Caco-2 (cell line): ENCODE data around the gene ATOH1. TPM values are rescaled to one million over a fixed set of nuclear protein-coding genes. Genes with fewer than 3 reads are reported as not detected.

Experiments used
- BruUV-seq: library from RNA; stranded (reverse); fragments of 400-500 nt; replicated peaks from 2 replicates; lab custom pipeline; 2021; lab: Mats Ljungman, UMichigan
- CTCF ChIA-PET: fragments of 300-600 bp; sonication (Branson Sonifier 250); formaldehyde crosslinking; loops from one replicate; lab custom pipeline; 2022; ENCODE audit warnings: antibody characterized with exemption; lab: Charles Lee
- POLR2A ChIA-PET: fragments of 300-600 bp; sonication (Branson Sonifier 250); formaldehyde crosslinking; loops from one replicate; lab custom pipeline; 2022; ENCODE audit warnings: antibody characterized with exemption; lab: Charles Lee
- DNase-seq, 2 experiments: peaks; one replicate each; pipeline versions ENCODE4 v3.0.0 to v3.0.0-alpha.2; 2020 to 2022
- H3K27me3 ChIP-seq: replicated peaks from 2 replicates; pipeline ENCODE4 v1.6.0; 2011; ENCODE audit warnings: low read length; ENCODE audit not compliant: control insufficient read depth, insufficient read depth
- H3K36me3 ChIP-seq: 2 replicates; pipeline ENCODE4 v1.5.1; 2011; ENCODE audit warnings: low read length; ENCODE audit not compliant: control insufficient read depth, insufficient read depth
- H3K4me1 ChIP-seq: fragments of 250-450 bp; sonication (Bioruptor Pico); 2 replicates; pipeline ENCODE4 v1.5.1; 2020; ENCODE audit warnings: mild to moderate bottlenecking
- H3K4me3 ChIP-seq: 2 replicates; pipeline ENCODE4 v1.5.1; 2011; ENCODE audit warnings: low read depth, mild to moderate bottlenecking, control low read depth, low read length
- H3K9me3 ChIP-seq: fragments of 250-450 bp; sonication (Bioruptor Pico); 2 replicates; pipeline ENCODE4 v1.5.1; 2020; ENCODE audit warnings: mild to moderate bottlenecking, moderate library complexity
- H3K27ac Mint-ChIP-seq: one replicate; pipeline ENCODE4 v1.8.0; 2022; ENCODE audit warnings: mixed read lengths; ENCODE audit not compliant: unreplicated experiment
- H3K27me3 Mint-ChIP-seq: one replicate; pipeline ENCODE4 v1.8.0; 2022; ENCODE audit warnings: mixed read lengths; ENCODE audit not compliant: insufficient read depth, unreplicated experiment
- H3K36me3 Mint-ChIP-seq: one replicate; pipeline ENCODE4 v1.8.0; 2022; ENCODE audit warnings: mild to moderate bottlenecking, mixed read lengths; ENCODE audit not compliant: insufficient read depth, unreplicated experiment
- H3K4me1 Mint-ChIP-seq: one replicate; pipeline ENCODE4 v1.8.0; 2022; ENCODE audit warnings: low read depth, mixed read lengths; ENCODE audit not compliant: unreplicated experiment
- H3K4me3 Mint-ChIP-seq: one replicate; pipeline ENCODE4 v1.8.0; 2022; ENCODE audit warnings: mild to moderate bottlenecking, moderate library complexity, mixed read lengths; ENCODE audit not compliant: unreplicated experiment
- H3K9me3 Mint-ChIP-seq: one replicate; pipeline ENCODE4 v1.8.0; 2022; ENCODE audit warnings: mixed read lengths; ENCODE audit not compliant: unreplicated experiment
- intact Hi-C: fragments of 100-400 bp; cut with micrococcal nuclease; formaldehyde crosslinking; loops from one replicate; pipeline ENCODE4 v1.10.0; 2022; ENCODE audit not compliant: unreplicated experiment
- total RNA-seq: library from RNA; stranded (reverse); gene quantifications from 2 replicates; pipeline ENCODE4 v1.2.3, GENCODE V29; 2022
- TF ChIP-seq, protein P1 (sequence below), 2 experiments: fragments of 200-600 bp in 1 of 2; IDR thresholded peaks; 1 replicate in 1 of 2; 2 replicates in 1 of 2; pipeline versions ENCODE4 v1.5.1 to v1.8.0; 2011 to 2022; ENCODE audit warnings: antibody characterized with exemption in 1 of 2, control low read depth in 1 of 2, inconsistent platforms in 1 of 2, low read depth in 1 of 2, low read length in 1 of 2, mild to moderate bottlenecking in 1 of 2, moderate library complexity in 1 of 2; ENCODE audit not compliant: insufficient read depth in 1 of 2, severe bottlenecking in 1 of 2, unreplicated experiment in 1 of 2

Gene ATOH1
- total RNA-seq, 1 experiment from 2014 or later, result not detected

DNA sequence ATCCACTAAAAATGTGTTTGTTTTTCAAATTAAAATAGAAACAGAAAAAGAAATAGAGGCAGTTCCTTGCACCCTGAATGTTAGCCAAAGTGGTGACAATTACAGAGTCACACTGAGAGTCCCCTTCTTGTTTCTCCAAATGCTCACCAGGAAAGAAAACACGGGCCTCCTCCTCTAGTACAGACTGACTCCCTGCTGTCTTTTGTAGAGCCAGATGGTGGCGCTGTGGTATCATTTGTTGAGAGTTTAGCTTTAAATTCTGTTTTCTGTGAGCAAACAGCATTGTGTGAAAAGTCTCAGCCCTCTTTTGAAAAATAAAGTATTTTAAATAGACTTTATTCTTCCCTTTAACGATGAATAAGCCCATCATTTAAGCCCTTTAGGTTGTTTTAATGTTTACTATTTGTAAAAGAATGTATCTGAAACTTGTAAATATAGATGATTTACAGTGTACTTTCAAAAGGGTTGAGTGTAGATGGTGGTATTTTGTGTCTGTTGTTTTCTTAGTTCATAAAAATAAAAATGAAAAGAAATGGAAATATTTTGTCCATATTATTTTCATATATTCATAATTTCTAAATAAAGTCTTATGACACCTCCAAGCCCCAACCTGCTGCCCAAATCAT, 36.9 kb upstream of the ATOH1 start:
- Histone ChIP-seq H3K9me3 (no peaks in the 10 kb centered on the region), H3K4me3 (no peak overlapping the region), H3K4me1 (no peaks in the 10 kb centered on the region), H3K27me3 (no peaks in the 10 kb centered on the region), H3K36me3 (no peaks in the 10 kb centered on the region)
- Mint-ChIP-seq H3K36me3 (no peaks in the 10 kb centered on the region), H3K4me1 (no peaks in the 10 kb centered on the region), H3K9me3 (no peaks in the 10 kb centered on the region), H3K27ac (no peak overlapping the region), H3K27me3 (peaks cover 5% of the 10 kb centered on the region), H3K4me3 (no peak overlapping the region)
- ChIA-PET POLR2A (no interaction called here), CTCF (interaction anchor here (1.2 kb wide), 1 partner anchor 335 kb away, joined by 3 read pairs; no protein-coding TSS in a partner anchor)
- DNase-seq, result peak; percentile 44 to 57
- intact Hi-C loops, result loop anchor here (1.0 to 10.0 kb wide), 4 partner anchors 105 to 603 kb away; no protein-coding TSS in a partner anchor
- no TSS peak for BruUV-seq
- TF ChIP-seq, protein P1, sequence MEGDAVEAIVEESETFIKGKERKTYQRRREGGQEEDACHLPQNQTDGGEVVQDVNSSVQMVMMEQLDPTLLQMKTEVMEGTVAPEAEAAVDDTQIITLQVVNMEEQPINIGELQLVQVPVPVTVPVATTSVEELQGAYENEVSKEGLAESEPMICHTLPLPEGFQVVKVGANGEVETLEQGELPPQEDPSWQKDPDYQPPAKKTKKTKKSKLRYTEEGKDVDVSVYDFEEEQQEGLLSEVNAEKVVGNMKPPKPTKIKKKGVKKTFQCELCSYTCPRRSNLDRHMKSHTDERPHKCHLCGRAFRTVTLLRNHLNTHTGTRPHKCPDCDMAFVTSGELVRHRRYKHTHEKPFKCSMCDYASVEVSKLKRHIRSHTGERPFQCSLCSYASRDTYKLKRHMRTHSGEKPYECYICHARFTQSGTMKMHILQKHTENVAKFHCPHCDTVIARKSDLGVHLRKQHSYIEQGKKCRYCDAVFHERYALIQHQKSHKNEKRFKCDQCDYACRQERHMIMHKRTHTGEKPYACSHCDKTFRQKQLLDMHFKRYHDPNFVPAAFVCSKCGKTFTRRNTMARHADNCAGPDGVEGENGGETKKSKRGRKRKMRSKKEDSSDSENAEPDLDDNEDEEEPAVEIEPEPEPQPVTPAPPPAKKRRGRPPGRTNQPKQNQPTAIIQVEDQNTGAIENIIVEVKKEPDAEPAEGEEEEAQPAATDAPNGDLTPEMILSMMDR (IDR thresholded peaks at IDR 0.05; ENCODE audit: insufficient read depth in 1 of 2, low read depth in 1 of 2, low read length in 1 of 2, severe bottlenecking in 1 of 2, unreplicated experiment in 1 of 2), result peak; percentile 75 to 80

DNA sequence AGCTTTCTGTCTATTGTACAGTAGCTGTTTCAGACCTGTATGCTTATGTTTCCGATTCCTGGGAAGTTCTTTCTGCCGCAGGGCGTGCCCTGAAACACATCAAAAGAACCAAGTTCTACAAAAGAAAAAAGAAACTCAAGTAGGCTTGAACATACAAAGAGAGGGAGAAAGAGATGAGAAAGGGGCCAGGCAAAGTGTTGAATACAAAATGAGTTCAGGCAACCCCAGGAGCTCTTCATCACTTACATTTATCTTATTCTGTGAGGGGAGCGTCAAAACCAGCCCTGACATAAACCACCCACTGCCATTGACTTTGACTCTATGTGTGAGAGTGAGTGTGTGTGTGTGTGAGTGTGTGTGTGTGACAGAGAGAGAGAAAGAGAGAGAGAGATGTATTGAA, 26.5 kb upstream of the ATOH1 start:
- intact Hi-C loops, result no loop called here
- Mint-ChIP-seq H3K27me3 (peaks cover 8% of the 10 kb centered on the region), H3K9me3 (no peaks in the 10 kb centered on the region), H3K27ac (no peak overlapping the region), H3K36me3 (no peaks in the 10 kb centered on the region), H3K4me3 (no peak overlapping the region), H3K4me1 (no peaks in the 10 kb centered on the region)
- Histone ChIP-seq H3K27me3 (no peaks in the 10 kb centered on the region), H3K4me3 (no peak overlapping the region), H3K9me3 (no peaks in the 10 kb centered on the region), H3K4me1 (no peaks in the 10 kb centered on the region), H3K36me3 (no peaks in the 10 kb centered on the region)
- no peak for DNase-seq
- POLR2A ChIA-PET, result no interaction called here
- TF ChIP-seq, protein P1 (IDR thresholded peaks at IDR 0.05; ENCODE audit: insufficient read depth in 1 of 2, low read depth in 1 of 2, low read length in 1 of 2, severe bottlenecking in 1 of 2, unreplicated experiment in 1 of 2), result no peak
- CTCF ChIA-PET, result no interaction called here
- BruUV-seq, result no TSS peak

DNA sequence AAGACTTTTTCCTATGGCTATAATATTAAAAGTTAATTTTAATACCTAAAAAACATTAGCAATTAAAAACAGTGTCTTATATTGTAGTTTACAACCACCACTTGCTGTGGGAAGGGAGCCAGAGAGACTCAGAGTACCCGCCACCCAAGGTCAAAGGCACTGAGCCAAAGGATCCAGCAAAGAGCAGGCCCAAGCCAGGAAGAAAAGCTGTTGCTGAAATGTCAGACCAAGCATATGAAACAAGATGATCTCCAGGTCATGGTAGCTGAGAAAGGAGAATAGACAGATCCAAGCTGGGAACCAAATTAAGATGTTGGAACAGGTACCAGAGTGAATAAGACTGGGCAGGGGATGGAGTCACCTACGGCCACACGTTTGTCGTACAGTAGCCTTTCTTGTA, 18.8 kb upstream of the ATOH1 start:
- POLR2A ChIA-PET, result no interaction called here
- Mint-ChIP-seq H3K27me3 (peaks cover 9% of the 10 kb centered on the region), H3K27ac (no peak overlapping the region), H3K4me1 (no peaks in the 10 kb centered on the region), H3K4me3 (no peak overlapping the region), H3K36me3 (no peaks in the 10 kb centered on the region), H3K9me3 (no peaks in the 10 kb centered on the region)
- H3K4me3 ChIP-seq, result no peak overlapping the region
- TF ChIP-seq, protein P1 (IDR thresholded peaks at IDR 0.05; ENCODE audit: insufficient read depth in 1 of 2, low read depth in 1 of 2, low read length in 1 of 2, severe bottlenecking in 1 of 2, unreplicated experiment in 1 of 2), result no peak
- no peaks in the 10 kb centered on the region for H3K36me3 ChIP-seq
- no peaks in the 10 kb centered on the region for H3K27me3 ChIP-seq
- intact Hi-C loops, result no loop called here
- H3K9me3 ChIP-seq, result no peaks in the 10 kb centered on the region
- BruUV-seq, result no TSS peak
- CTCF ChIA-PET, result no interaction called here
- H3K4me1 ChIP-seq, result no peaks in the 10 kb centered on the region
- DNase-seq, result no peak
